22Rv1 (cell line): ENCODE data around the gene BICC1.

Experiments used
- ZFX ChIP-seq: fragments of 450-650 bp; IDR thresholded peaks from 2 replicates; pipeline ENCODE4 v1.6.1; 2017; ENCODE audit warnings: antibody characterized with exemption, borderline replicate concordance
- TF ChIP-seq, protein P1 (sequence below): fragments of 450-650 bp; IDR thresholded peaks from 2 replicates; pipeline ENCODE4 v1.5.1; 2017; ENCODE audit warnings: mild to moderate bottlenecking

DNA sequence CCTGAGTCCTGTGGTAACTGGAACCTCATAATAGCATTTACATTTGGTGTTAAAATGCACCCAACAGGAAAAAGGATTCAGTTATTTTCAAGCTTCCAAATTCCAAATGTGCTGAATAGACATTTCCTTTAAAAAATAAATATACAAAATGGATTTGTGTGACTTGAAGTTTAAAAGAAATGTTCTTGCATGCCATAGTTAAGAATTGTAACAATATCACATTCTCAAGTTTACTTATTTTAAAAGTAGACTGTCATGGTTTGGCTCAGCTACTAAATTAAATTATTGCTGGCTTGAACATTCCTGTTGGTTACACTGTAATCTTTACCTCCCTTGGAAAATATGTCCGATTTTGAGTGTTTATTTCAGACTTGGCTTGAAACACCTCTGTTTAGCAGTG lies 31.5 kb downstream of the BICC1 start:
- TF ChIP-seq, protein P1, sequence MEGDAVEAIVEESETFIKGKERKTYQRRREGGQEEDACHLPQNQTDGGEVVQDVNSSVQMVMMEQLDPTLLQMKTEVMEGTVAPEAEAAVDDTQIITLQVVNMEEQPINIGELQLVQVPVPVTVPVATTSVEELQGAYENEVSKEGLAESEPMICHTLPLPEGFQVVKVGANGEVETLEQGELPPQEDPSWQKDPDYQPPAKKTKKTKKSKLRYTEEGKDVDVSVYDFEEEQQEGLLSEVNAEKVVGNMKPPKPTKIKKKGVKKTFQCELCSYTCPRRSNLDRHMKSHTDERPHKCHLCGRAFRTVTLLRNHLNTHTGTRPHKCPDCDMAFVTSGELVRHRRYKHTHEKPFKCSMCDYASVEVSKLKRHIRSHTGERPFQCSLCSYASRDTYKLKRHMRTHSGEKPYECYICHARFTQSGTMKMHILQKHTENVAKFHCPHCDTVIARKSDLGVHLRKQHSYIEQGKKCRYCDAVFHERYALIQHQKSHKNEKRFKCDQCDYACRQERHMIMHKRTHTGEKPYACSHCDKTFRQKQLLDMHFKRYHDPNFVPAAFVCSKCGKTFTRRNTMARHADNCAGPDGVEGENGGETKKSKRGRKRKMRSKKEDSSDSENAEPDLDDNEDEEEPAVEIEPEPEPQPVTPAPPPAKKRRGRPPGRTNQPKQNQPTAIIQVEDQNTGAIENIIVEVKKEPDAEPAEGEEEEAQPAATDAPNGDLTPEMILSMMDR = no peak
- no peak for TF ChIP-seq ZFX
